ENCODE data around the gene PIK3C2B. TPM values are rescaled to one million over a fixed set of nuclear protein-coding genes. Genes with fewer than 3 reads are reported as not detected.

The PIK3C2B gene
- total and polyA plus RNA-seq, 2 donors (not counting 3 experiments of a cell fraction or from before 2014, with no cell fraction given), result 33.7 to 49.0 TPM

DNA sequence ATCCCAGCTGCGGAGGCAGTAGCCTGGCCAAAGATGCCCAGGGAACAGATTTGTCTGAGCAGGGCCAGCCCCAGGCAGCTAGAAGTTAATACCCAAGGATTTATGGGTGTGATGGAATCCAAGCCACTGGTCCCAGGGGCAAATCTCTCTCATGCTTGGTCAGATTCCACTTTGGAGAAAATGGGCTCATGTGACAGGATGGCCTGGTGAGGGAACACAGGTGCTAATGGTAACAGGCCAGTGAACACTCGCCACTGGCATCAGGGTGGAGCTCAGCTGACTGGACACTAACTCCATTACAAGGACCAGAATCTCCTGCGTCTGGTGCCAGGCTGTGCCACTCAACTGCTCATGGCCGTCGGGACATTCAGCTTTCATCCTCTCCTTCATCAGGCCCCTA, 33.6 kb upstream of the PIK3C2B start:
- H3K36me3 ChIP-seq (ENCODE audit: control insufficient read depth in 2 of 2, extremely low read depth in 1 of 2, insufficient read depth in 2 of 2, low read length in 2 of 2), result peaks cover 10 to 27% of the 10 kb centered on the region in 2 experiments
- H3K27me3 ChIP-seq (ENCODE audit: control insufficient read depth in 2 of 2, insufficient read depth in 2 of 2, low read length in 2 of 2), result no peaks in the 10 kb centered on the region
- dilution Hi-C loops (cut with MboI; ENCODE audit: extremely low pct_ligation_motif_present, low sequenced_read_pairs), result no loop called here
- no peak for FAIRE-seq
- ChIA-PET CTCF (interaction anchor here (1.4 to 2.2 kb wide), 2 partner anchors 25 to 279 kb away, joined by 3 to 12 read pairs; no protein-coding TSS in a partner anchor), POLR2A (no interaction called here)
- no peak overlapping the region for H3K4me2 ChIP-seq (ENCODE audit: insufficient read depth, low read length)
- no TSS peak for BruUV-seq (replicated peaks)
- intact Hi-C loops (cut with micrococcal nuclease), result no loop called here
- H3K27ac ChIP-seq (ENCODE audit: insufficient read depth, low read depth, low read length), result no peak overlapping the region
- no peaks in the 10 kb centered on the region for H4K20me1 ChIP-seq (replicated peaks; ENCODE audit: control insufficient read depth, extremely low read depth, insufficient read depth, low read length)
- no peak overlapping the region for H3K9ac ChIP-seq (replicated peaks; ENCODE audit: extremely low read depth, insufficient read depth, low read length)
- no peak overlapping the region for H2AFZ ChIP-seq (ENCODE audit: low read depth, low read length)
- no peaks in the 10 kb centered on the region for H3K4me1 ChIP-seq (ENCODE audit: control insufficient read depth, extremely low read depth, insufficient read depth, low read length)
- no peaks in the 10 kb centered on the region for H3K9me3 ChIP-seq (replicated peaks; ENCODE audit: control insufficient read depth, insufficient read depth, low read length)
- TF ChIP-seq, protein P1, sequence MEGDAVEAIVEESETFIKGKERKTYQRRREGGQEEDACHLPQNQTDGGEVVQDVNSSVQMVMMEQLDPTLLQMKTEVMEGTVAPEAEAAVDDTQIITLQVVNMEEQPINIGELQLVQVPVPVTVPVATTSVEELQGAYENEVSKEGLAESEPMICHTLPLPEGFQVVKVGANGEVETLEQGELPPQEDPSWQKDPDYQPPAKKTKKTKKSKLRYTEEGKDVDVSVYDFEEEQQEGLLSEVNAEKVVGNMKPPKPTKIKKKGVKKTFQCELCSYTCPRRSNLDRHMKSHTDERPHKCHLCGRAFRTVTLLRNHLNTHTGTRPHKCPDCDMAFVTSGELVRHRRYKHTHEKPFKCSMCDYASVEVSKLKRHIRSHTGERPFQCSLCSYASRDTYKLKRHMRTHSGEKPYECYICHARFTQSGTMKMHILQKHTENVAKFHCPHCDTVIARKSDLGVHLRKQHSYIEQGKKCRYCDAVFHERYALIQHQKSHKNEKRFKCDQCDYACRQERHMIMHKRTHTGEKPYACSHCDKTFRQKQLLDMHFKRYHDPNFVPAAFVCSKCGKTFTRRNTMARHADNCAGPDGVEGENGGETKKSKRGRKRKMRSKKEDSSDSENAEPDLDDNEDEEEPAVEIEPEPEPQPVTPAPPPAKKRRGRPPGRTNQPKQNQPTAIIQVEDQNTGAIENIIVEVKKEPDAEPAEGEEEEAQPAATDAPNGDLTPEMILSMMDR (IDR thresholded peaks at IDR 0.05; ENCODE audit: extremely low read depth in 1 of 2, insufficient read depth in 1 of 2, low read depth in 1 of 2, low read length in 2 of 2), result no peak
- TF ChIP-seq GATA2 (IDR thresholded peaks at IDR 0.05; ENCODE audit: insufficient read depth, insufficient read length, low read depth, low read length) (no peak), MYC (IDR thresholded peaks at IDR 0.05; ENCODE audit: low read depth, low read length) (no peak), JUN (IDR thresholded peaks at IDR 0.05; ENCODE audit: borderline replicate concordance, insufficient read depth, insufficient read length, low read depth) (no peak), EZH2 (IDR thresholded peaks at IDR 0.05; ENCODE audit: borderline replicate concordance, low read depth, low read length, severe bottlenecking) (no peak), POLR2AphosphoS5 (IDR thresholded peaks at IDR 0.05; ENCODE audit: insufficient read depth, low read depth, low read length) (no peak), FOS (IDR thresholded peaks at IDR 0.05; ENCODE audit: borderline replicate concordance, insufficient read depth, low read length) (no peak), POLR2A (IDR thresholded peaks at IDR 0.05; ENCODE audit: low read depth, low read length) (no peak)
- TF ChIP-seq, protein P2, sequence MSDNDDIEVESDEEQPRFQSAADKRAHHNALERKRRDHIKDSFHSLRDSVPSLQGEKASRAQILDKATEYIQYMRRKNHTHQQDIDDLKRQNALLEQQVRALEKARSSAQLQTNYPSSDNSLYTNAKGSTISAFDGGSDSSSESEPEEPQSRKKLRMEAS (IDR thresholded peaks at IDR 0.05; ENCODE audit: insufficient read depth, insufficient read length), result no peak
- H3K79me2 ChIP-seq (ENCODE audit: control insufficient read depth, insufficient read depth, low read length), result peaks cover 14% of the 10 kb centered on the region
- no peaks in the 10 kb centered on the region for H3K9me1 ChIP-seq (replicated peaks; ENCODE audit: control insufficient read depth, extremely low read depth, insufficient read depth, low read length)
- no peak overlapping the region for H3K4me3 ChIP-seq (replicated peaks in 1 of 3; ENCODE audit: insufficient read depth in 1 of 3, low read depth in 1 of 3, low read length in 3 of 3)
- DNase-seq (ENCODE audit: low read depth, low spot score), result no peak

Measured in endothelial cell of umbilical vein (primary cell).